SK-N-SH treated with all-trans-retinoic acid at 6 μM for 48 hours (cell line): Measurements from ENCODE around the gene DDB1.

Experiments
- ATAC-seq: fragments of 200-7000 bp; cut with Tn5 transposase; 3 replicates; pipeline ENCODE4 v1.9.1; 2020; ENCODE audit warnings: mild to moderate bottlenecking, moderate library complexity
- ARNTL ChIP-seq: fragments of 450-650 bp; formaldehyde crosslinking; IDR thresholded peaks from 2 replicates; pipeline ENCODE4 v1.5.0; 2020; ENCODE audit warnings: low read depth, mild to moderate bottlenecking, moderate library complexity, borderline replicate concordance
- CSRNP3 ChIP-seq: fragments of 250-450 bp; sonication (Bioruptor Pico); IDR thresholded peaks from 2 replicates; pipeline ENCODE4 v1.5.1; 2021; ENCODE audit warnings: mild to moderate bottlenecking, moderate library complexity
- ESRRG ChIP-seq: fragments of 250-450 bp; sonication (Bioruptor Pico); IDR thresholded peaks from 2 replicates; pipeline ENCODE4 v1.6.1; 2021; ENCODE audit warnings: mild to moderate bottlenecking
- GLIS3 ChIP-seq: fragments of 250-450 bp; sonication (Bioruptor Pico); IDR thresholded peaks from 2 replicates; pipeline ENCODE4 v1.5.0; 2020; ENCODE audit warnings: mild to moderate bottlenecking, moderate library complexity
- ISL1 ChIP-seq: fragments of 250-450 bp; sonication (Bioruptor Pico); IDR thresholded peaks from 2 replicates; pipeline ENCODE4 v2.1.2; 2022; ENCODE audit warnings: mild to moderate bottlenecking, moderate library complexity
- PATZ1 ChIP-seq: fragments of 250-450 bp; sonication (Bioruptor Pico); IDR thresholded peaks from 2 replicates; pipeline ENCODE4 v1.8.0; 2020; ENCODE audit warnings: mild to moderate bottlenecking, moderate library complexity, borderline replicate concordance
- PPARA ChIP-seq: fragments of 250-450 bp; sonication (Bioruptor Pico); IDR thresholded peaks from 2 replicates; pipeline ENCODE4 v1.5.0; 2020; ENCODE audit warnings: mild to moderate bottlenecking, borderline replicate concordance
- RARB ChIP-seq: fragments of 250-450 bp; sonication (Bioruptor Pico); IDR thresholded peaks from 2 replicates; pipeline ENCODE4 v1.8.0; 2021; ENCODE audit warnings: mild to moderate bottlenecking, moderate library complexity
- SNAI2 ChIP-seq: fragments of 250-450 bp; sonication (Bioruptor Pico); IDR thresholded peaks from 2 replicates; pipeline ENCODE4 v1.5.0; 2020; ENCODE audit warnings: mild to moderate bottlenecking, moderate library complexity
- TCF4 ChIP-seq: fragments of 250-450 bp; sonication (Bioruptor Pico); IDR thresholded peaks from 2 replicates; pipeline ENCODE4 v1.8.0; 2021; ENCODE audit warnings: mild to moderate bottlenecking, moderate library complexity, borderline replicate concordance
- ZFP3 ChIP-seq: fragments of 250-450 bp; sonication (Bioruptor Pico); IDR thresholded peaks from 2 replicates; pipeline ENCODE4 v1.5.0; 2020; ENCODE audit warnings: mild to moderate bottlenecking, moderate library complexity
- ZFP30 ChIP-seq: fragments of 450-650 bp; formaldehyde crosslinking; IDR thresholded peaks from 2 replicates; pipeline ENCODE4 v1.5.0; 2022; ENCODE audit warnings: mild to moderate bottlenecking, moderate library complexity
- ZNF565 ChIP-seq: fragments of 450-650 bp; formaldehyde crosslinking; conservative IDR thresholded peaks from 2 replicates; pipeline ENCODE4 v1.5.0; 2020; ENCODE audit warnings: low read depth, mild to moderate bottlenecking, moderate library complexity
- ZNF70 ChIP-seq: fragments of 450-650 bp; formaldehyde crosslinking; IDR thresholded peaks from 2 replicates; pipeline ENCODE4 v1.5.0; 2020; ENCODE audit warnings: mild to moderate bottlenecking, moderate library complexity
- ZNF8 ChIP-seq: fragments of 450-650 bp; formaldehyde crosslinking; IDR thresholded peaks from 2 replicates; pipeline ENCODE4 v1.5.0; 2020; ENCODE audit warnings: mild to moderate bottlenecking, moderate library complexity
- TF ChIP-seq, protein P1 (sequence below): fragments of 250-450 bp; sonication (Bioruptor Pico); IDR thresholded peaks from 2 replicates; pipeline ENCODE4 v1.8.0; 2021; ENCODE audit warnings: low read depth, mild to moderate bottlenecking, moderate library complexity, borderline replicate concordance
- TF ChIP-seq, protein P2 (sequence below): fragments of 250-450 bp; sonication (Bioruptor Pico); IDR thresholded peaks from 2 replicates; pipeline ENCODE4 v1.5.0; 2020; ENCODE audit warnings: mild to moderate bottlenecking, moderate library complexity

Gene DDB1

GRCh38 chr11:61347916-61348461 is 15.1 kb upstream of the DDB1 start:
- no peak for TF ChIP-seq ESRRG (CRISPR knock-in tag)
- TF ChIP-seq PATZ1 (CRISPR knock-in tag): no peak
- TF ChIP-seq ARNTL: no peak
- no peak for TF ChIP-seq GLIS3
- TF ChIP-seq PPARA (CRISPR knock-in tag): no peak
- no peak for TF ChIP-seq ISL1 (CRISPR knock-in tag)
- no peak for TF ChIP-seq ZFP30
- no peak for TF ChIP-seq ZNF70 (CRISPR knock-in tag)
- TF ChIP-seq, protein P1, sequence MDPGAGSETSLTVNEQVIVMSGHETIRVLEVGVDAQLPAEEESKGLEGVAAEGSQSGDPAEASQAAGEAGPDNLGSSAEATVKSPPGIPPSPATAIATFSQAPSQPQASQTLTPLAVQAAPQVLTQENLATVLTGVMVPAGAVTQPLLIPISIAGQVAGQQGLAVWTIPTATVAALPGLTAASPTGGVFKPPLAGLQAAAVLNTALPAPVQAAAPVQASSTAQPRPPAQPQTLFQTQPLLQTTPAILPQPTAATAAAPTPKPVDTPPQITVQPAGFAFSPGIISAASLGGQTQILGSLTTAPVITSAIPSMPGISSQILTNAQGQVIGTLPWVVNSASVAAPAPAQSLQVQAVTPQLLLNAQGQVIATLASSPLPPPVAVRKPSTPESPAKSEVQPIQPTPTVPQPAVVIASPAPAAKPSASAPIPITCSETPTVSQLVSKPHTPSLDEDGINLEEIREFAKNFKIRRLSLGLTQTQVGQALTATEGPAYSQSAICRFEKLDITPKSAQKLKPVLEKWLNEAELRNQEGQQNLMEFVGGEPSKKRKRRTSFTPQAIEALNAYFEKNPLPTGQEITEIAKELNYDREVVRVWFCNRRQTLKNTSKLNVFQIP: no peak
- TF ChIP-seq ZNF8 (CRISPR knock-in tag): no peak
- no peak for TF ChIP-seq SNAI2 (CRISPR knock-in tag)
- no peak for TF ChIP-seq TCF4 (CRISPR knock-in tag)
- no peak for TF ChIP-seq ZFP3 (CRISPR knock-in tag)
- no peak for TF ChIP-seq ZNF565 (CRISPR knock-in tag)
- TF ChIP-seq CSRNP3: no peak
- no peak for TF ChIP-seq RARB
- ATAC-seq: no peak

- TF ChIP-seq ISL1 (CRISPR knock-in tag) (no peak), PPARA (CRISPR knock-in tag) (no peak)
- TF ChIP-seq, protein P1: no peak
- no peak for ATAC-seq
These were observed 13.3 kb upstream of the DDB1 start for GRCh38 chr11:61345954-61346843.

GRCh38 chr11:61345170-61345610 is 12.3 kb upstream of the DDB1 start:
- TF ChIP-seq TCF4 (CRISPR knock-in tag) (peak; percentile 28; the same call in 1 of the 2 replicates), ESRRG (CRISPR knock-in tag) (no peak)
- TF ChIP-seq, protein P2, sequence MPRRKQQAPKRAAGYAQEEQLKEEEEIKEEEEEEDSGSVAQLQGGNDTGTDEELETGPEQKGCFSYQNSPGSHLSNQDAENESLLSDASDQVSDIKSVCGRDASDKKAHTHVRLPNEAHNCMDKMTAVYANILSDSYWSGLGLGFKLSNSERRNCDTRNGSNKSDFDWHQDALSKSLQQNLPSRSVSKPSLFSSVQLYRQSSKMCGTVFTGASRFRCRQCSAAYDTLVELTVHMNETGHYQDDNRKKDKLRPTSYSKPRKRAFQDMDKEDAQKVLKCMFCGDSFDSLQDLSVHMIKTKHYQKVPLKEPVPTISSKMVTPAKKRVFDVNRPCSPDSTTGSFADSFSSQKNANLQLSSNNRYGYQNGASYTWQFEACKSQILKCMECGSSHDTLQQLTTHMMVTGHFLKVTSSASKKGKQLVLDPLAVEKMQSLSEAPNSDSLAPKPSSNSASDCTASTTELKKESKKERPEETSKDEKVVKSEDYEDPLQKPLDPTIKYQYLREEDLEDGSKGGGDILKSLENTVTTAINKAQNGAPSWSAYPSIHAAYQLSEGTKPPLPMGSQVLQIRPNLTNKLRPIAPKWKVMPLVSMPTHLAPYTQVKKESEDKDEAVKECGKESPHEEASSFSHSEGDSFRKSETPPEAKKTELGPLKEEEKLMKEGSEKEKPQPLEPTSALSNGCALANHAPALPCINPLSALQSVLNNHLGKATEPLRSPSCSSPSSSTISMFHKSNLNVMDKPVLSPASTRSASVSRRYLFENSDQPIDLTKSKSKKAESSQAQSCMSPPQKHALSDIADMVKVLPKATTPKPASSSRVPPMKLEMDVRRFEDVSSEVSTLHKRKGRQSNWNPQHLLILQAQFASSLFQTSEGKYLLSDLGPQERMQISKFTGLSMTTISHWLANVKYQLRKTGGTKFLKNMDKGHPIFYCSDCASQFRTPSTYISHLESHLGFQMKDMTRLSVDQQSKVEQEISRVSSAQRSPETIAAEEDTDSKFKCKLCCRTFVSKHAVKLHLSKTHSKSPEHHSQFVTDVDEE (CRISPR knock-in tag): no peak
- TF ChIP-seq, all 23 proteins: peak for 1
- peak; percentile 53; the same call in 2 of the 3 replicates for ATAC-seq
